Stimulated activated naive CD8-positive, alpha-beta T cell treated with anti-CD3 and anti-CD28 coated beads, Interleukin-15, Interleukin-2, amounts not matched to agents 100 ng/mL and 50 ng/mL, for 24 hours (primary cell): Measurements from ENCODE around the gene ACYP2.

Source experiments
- H3K27ac Mint-ChIP-seq: one replicate; pipeline ENCODE4 v1.8.0; 2021; ENCODE audit warnings: mild to moderate bottlenecking, mixed read lengths
- H3K27me3 Mint-ChIP-seq: one replicate; pipeline ENCODE4 v1.8.0; 2021; ENCODE audit warnings: mixed read lengths
- H3K36me3 Mint-ChIP-seq: one replicate; pipeline ENCODE4 v1.8.0; 2021; ENCODE audit warnings: low read depth, mixed read lengths
- H3K4me1 Mint-ChIP-seq: one replicate; pipeline ENCODE4 v1.8.0; 2021; ENCODE audit warnings: low read depth, mixed read lengths
- H3K4me3 Mint-ChIP-seq: one replicate; pipeline ENCODE4 v1.8.0; 2021; ENCODE audit warnings: mild to moderate bottlenecking, mixed read lengths
- H3K9me3 Mint-ChIP-seq: one replicate; pipeline ENCODE4 v1.8.0; 2021; ENCODE audit warnings: mixed read lengths

ACYP2 gene

GRCh38 chr2:54347622-54348021 lies 232.2 kb downstream of the ACYP2 start:
- Mint-ChIP-seq H3K4me3 (no peak overlapping the region), H3K27me3 (peaks cover 18% of the 10 kb centered on the region), H3K36me3 (no peaks in the 10 kb centered on the region), H3K4me1 (no peaks in the 10 kb centered on the region), H3K27ac (no peak overlapping the region), H3K9me3 (no peaks in the 10 kb centered on the region)

GRCh38 chr2:54348646-54349045 lies 233.2 kb downstream of the ACYP2 start:
- Mint-ChIP-seq H3K4me1 (no peaks in the 10 kb centered on the region), H3K36me3 (no peaks in the 10 kb centered on the region), H3K27me3 (peaks cover 15% of the 10 kb centered on the region), H3K9me3 (no peaks in the 10 kb centered on the region), H3K27ac (no peak overlapping the region), H3K4me3 (no peak overlapping the region)

- peaks cover 9% of the 10 kb centered on the region for H3K27me3 Mint-ChIP-seq
Observed at GRCh38 chr2:54350426-54350825, 235.0 kb downstream of the ACYP2 start.

DNA sequence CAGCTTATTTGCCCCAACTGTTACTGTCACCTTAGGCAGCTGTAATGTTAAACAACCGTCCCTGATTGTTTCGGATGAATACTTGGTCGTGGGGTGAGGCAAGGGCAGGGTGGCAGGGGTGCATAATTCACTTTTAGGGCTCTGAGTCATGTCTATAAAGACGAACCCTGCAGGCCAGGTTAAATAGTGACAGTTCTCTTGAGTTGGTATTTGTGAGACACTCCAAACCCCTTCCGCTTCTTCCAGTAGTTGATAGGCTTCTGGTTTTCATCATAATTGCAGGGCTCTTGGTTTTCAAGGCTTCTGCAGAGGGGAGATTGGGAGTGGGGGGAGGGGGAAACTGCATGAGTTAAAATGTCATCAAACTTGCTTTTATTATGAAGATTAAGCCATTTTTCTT lies 237.8 kb downstream of the ACYP2 start:
- Mint-ChIP-seq H3K4me1 (no peaks in the 10 kb centered on the region), H3K27me3 (peaks cover 8% of the 10 kb centered on the region), H3K4me3 (no peak overlapping the region), H3K36me3 (no peaks in the 10 kb centered on the region), H3K9me3 (no peaks in the 10 kb centered on the region), H3K27ac (no peak overlapping the region)

More at GRCh38 chr2:54350426-54350825, 235.0 kb downstream of the ACYP2 start:
- Mint-ChIP-seq H3K9me3 (no peaks in the 10 kb centered on the region), H3K27ac (no peak overlapping the region), H3K4me3 (no peak overlapping the region), H3K4me1 (no peaks in the 10 kb centered on the region), H3K36me3 (no peaks in the 10 kb centered on the region)
